Mesenteric fat pad (tissue), 1 donor: ENCODE measurements around the gene CLCA2. TPM values are rescaled to one million over a fixed set of nuclear protein-coding genes. Genes with fewer than 3 reads are reported as not detected.
"Not testable (repeated sequence)": the region's sequence is repeated elsewhere in the genome, so short reads cannot be mapped to it uniquely, and the experiment has no call there.

Source experiments
- DNase-seq: peaks from one replicate; pipeline ENCODE4 v3.0.0-alpha.2; 2020; ENCODE audit warnings: low spot score
- total RNA-seq: library from RNA; stranded (reverse); fragmentation: NEBNext Ultra II Directional; extraction: Animal tissue kit (Norgen Biotek cat#: 25700); gene quantifications from one replicate; pipeline ENCODE4 v1.2.1, GENCODE V29; 2021
- donor health status: DM: yes; HTN: yes; CAD: no.

The CLCA2 gene
- total RNA-seq, 1 donor from 2014 or later: 1.9 TPM

DNA sequence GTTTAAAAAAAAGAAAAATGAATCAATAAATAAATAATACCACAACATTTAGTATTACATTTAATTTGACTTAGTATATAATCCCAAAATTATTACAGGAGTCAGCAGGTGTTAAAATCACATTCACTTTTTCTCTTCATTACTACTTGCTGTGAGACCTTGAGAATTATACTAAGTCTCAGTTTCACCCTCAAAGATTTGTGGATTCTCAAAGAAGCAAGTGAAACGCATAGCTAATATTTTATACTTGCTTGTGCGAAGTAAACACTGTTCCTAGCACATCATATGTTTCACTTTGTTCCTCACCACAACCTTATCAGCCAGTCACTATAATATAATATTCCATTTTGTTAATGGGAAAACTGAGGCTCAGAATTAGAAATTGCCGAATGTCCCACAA lies 48.8 kb downstream of the CLCA2 start:
- DNase-seq: no peak

DNA sequence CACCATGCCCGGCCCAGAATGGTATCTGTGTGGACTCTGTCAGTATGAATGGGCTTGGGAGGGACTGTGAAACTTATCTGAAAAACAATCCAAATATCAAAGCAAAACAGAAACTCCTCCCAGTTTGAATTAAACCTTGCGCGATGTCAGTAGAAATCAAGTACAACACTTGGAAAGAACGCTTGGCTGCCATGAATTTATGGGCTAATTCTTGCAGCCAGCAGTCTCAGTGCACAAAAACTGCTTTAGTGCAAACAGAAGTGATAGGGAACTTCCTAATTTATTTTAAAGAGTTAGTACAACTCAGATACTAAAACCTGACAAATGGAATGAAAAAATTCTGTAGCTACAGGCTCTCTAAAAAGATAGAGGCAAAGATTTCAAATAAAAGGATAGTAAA lies 53.3 kb downstream of the CLCA2 start:
- DNase-seq: no peak

DNA sequence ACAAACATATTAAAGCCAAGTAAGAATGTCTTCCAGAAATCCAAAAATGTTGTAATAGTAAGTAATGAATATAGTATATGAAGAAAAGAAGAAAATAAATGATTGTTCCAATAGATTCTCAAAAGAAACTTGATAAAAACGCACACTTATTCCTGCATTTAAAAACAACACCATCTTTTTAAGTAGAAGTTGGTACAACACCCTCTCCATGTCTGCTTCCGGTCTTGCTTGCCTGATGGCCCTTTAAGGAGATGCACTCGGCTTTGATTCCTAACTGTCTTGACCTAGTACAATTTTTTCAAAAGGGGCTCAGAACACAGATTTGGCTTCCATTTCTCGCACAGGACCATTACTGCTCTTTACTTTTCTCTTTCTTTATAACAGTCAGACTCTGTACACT lies 53.7 kb downstream of the CLCA2 start:
- no peak for DNase-seq

DNA sequence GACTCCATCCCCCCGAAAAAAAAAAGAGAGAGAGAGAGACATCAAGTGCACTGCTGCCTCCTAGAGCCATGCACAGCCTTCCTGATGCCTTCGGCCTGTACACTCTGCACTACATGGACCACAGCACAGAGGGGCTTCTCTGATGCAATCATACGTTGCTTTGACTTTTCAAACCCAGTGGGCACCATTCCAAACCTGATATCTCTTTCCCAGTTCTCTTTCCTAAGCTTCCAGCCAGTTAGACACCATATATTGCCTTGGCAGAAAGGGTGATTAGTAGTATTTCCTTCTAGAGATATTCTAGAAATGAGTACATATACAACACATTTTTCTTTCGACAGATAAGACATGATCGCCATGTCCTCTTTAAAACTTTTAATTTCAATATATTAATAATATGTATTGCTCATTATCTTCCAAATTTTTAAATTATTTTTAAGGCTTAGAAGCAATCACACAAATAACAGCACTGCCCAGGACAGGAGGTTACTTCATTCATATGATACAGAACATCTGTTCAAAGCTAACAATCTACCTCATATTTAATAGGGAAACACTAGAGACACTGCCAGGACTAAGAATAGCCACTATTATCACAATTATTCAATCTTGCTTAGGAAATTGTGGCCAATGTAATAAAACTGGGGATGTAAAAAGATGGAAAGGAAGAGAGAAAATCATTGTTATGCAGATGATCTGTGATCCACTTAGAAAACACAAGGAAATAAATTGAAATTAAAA lies 54.6 kb downstream of the CLCA2 start:
- DNase-seq: no peak

DNA sequence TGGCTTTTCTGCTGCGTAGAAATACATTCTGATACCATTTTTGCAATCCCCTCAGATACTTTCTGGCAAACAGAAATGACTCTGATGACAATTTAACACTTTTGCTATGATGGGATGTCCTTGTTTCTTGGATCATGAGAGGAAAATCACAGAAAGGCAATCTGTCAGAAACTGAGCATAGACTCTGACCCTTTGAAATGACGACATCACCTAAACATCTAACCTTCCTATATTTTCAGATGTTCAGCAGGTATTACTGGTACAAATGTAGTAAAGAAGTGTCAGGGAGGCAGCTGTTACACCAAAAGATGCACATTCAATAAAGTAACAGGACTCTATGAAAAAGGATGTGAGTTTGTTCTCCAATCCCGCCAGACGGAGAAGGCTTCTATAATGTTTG lies 58.0 kb downstream of the CLCA2 start:
- no peak for DNase-seq

DNA sequence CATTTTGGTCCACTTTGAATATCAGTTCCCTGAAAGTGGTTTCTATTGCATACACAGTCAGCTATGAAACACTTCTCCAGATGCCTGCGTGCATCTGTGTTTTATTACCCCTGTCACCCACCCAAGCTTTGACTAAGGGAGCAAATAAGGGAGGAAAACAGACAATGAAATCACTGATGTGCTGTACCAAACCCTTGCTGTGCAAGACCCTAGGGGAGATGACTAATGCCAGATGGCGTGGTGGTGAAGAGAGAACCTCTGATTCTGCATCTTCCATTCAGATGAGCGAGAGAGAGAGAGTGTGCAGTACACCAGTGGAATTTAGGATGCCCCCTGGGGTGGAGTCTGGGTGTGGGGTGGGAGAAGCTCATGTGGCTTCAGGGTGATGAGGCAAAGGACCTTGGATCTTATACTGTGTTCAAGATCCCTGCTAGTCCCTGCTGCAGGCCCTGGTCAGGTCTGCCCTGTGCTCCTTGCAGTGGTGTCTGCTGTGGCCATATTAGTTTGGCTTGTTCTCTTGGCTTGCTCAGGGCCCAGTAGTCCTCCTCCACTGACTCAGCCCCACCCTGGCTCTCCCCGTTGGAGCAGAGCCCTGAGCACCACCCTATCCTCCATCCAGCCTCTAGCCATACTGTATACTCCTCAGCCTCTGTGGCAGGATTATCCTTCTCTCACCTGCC lies 63.3 kb downstream of the CLCA2 start:
- no peak for DNase-seq

DNA sequence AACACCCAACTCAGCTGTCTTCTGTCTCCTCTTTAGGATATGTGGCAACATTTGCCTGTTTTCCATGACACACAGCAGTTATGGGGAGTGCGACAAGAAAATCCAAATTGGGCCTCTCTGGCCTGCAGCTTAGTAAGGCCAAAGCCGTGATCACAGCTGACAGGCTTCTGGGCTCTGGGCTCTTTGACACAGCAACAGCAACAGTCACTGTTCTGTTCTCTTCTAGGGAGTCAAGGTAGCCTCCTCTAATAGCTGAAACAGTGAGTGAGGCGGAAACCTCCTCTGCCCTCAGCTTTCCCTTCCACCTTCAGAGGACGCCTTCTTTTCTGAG lies 63.8 kb downstream of the CLCA2 start:
- DNase-seq: no peak

DNA sequence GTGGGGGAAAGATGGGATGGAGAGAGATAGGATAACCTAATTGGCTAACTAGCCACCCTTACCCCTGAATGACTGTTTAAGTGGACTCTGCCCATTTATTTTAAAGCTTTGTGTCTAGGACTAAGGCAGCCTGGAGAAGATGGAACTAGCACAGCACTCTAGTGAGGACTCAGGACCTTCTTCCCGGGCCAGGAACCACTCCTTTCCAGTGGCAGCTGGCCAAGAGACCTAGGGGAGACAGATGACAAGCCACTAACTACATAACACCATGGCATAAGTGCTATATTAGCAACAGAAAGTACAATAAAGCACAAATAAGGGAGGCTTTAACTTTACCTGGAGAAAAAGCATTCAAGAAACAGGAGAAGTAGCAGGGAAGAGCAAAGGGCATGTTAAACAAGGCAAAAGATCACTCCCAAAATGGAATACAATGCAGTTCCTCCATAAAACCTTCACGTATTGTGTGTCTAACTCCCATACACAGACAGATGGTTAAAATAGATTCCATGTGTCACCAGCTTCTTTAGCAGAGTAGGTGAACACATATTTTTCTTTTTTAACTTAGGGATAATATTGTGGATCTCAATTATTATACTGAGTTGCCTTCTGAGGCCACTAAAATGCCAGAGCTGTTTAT lies 65.4 kb downstream of the CLCA2 start:
- no peak for DNase-seq

DNA sequence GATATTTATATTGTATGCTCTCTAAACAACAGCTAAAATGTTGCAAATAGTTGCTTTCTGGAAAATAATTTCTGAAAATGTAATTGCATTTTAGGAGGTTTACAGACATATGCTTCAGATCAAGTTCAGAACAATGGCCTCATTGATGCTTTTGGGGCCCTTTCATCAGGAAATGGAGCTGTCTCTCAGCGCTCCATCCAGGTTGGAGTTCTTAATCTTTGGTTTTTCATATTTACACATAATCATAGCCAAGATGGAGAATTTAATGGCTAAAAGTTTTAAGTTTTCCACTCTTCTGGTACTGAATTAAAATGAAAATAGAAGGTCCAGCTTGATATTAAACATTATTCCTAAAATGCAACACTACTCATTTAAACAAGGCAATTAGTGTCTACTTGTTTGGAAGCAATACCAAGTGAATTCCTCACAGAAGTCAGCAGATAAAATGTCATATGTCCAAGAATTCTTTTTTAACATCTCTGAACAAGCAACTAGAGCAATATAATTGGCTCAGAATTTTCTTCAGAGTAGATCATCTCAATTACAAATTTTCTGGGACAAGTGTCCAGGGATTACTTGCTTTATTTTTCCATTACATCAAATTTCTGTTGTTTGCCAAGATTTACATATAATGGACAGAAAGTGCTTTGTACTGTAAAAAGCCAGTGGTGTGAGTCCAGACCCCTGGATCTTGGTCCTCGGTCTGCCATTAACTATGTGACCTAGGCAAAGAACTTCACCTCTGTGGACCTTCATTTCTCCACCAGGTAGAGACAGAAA lies 67.4 kb downstream of the CLCA2 start:
- no peak for DNase-seq

DNA sequence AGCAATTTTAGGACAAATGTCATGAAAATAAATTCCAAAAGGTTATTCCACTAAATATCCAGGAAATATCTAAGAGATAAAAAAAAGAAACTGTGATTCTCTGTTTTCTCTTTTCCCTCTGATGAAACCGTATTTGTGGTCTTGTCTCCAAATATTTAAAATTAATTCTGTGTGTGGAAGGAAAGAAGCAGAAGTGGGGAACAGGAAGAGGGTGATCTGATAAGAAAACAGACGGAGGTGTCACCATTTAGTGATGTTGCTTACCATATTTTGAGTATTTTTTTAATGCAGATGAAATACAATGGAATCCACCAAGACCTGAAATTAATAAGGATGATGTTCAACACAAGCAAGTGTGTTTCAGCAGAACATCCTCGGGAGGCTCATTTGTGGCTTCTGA lies 74.3 kb downstream of the CLCA2 start:
- DNase-seq: no peak

DNA sequence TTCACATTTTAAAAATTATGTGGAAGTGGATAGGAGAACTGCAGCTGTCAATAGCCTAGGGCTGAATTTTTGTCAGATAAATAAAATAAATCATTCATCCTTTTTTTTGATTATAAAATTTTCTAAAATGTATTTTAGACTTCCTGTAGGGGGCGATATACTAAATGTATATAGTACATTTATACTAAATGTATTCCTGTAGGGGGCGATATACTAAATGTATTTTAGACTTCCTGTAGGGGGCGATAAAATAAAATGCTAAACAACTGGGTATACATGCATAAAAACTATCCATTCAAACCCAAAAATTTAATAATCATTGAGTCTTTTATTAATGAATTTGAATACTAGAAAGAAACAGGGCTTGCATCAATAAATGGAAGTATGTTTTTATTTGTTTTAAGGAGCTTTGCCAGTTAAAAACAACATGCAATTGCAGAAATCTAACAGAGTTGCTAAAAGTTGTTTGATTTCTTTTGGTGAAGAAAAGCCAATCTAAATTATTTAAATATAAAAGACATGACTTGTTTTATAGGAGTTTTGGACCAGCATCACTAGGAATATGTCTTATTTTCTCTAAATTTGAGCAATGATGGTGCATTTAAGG lies 76.1 kb downstream of the CLCA2 start:
- DNase-seq: no peak

DNA sequence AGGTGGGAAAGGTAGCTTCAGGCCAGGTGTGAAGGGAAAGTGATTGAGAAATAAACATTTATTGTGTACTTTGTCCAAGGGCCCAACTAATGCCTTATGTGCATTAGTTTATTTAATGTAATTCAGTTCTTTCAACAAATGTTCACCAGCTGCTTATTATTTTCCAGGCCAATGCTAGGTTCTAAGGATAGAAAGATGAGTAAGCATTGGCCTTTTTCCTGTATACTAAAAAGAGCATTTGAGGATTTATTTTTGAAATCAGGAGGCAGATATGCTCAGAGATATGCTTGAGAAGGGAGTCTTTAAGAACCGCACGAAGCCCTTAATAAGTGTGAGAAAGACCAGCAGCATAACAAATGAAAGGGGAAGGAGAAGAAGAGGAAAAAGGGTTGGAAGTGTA lies 76.7 kb downstream of the CLCA2 start:
- no peak for DNase-seq

DNA sequence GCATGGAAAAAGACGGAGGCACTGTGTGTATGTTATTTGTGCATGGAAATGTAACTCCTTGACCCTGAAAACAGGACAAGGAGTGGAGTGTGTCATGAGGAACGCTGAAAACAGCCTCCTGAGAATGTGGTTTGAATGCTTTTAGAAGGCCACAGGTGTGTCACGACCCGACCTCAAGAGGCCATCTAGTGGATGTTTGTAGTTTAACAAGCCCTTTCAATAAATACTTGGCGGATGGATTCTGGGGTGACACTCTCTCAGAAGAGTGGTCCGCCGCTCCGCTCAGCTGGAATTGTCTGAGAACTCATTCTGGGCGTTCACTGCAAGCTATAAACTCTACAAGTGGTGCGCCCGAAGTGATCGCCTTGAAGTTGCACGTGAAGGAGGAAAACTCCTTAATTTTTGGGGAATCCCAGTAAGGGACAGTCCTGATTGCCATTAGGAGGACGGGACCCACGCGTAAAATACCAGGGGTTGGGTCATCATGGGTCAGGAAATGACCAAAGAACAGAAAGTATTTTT lies 78.2 kb downstream of the CLCA2 start:
- DNase-seq: not testable (repeated sequence)

DNA sequence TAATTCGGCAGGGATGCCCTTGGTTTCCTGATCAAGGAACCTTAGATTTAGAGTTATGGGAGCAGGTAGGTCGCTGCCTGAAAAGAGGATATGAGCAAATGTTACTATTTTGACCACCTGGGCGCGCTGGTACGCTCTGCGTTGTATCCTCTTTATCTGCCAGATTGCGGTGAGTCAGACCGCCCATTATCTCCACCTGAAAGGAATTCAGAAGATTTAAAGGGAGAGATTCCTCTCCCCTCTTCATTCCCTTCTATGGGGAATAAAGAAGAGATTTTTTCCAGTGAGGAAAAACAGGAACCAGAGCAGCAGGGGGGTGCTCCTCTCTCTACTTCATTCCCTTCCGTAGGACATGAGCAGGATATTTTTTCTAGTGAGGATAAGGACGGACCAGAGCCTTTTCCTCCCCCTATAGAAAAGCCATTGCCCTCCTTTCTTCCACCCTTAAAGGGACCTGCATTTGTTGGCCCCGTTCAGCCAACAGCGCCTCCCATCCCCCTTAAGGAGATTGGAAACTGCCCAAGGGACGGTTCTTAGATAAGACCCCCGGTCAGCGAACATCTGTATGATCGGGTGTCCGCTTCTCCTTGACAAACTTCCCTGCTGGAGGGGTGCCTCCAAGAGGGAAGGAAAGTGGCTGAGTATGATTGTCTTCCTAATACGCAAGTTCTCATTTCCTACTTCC lies 78.9 kb downstream of the CLCA2 start:
- no peak for DNase-seq

DNA sequence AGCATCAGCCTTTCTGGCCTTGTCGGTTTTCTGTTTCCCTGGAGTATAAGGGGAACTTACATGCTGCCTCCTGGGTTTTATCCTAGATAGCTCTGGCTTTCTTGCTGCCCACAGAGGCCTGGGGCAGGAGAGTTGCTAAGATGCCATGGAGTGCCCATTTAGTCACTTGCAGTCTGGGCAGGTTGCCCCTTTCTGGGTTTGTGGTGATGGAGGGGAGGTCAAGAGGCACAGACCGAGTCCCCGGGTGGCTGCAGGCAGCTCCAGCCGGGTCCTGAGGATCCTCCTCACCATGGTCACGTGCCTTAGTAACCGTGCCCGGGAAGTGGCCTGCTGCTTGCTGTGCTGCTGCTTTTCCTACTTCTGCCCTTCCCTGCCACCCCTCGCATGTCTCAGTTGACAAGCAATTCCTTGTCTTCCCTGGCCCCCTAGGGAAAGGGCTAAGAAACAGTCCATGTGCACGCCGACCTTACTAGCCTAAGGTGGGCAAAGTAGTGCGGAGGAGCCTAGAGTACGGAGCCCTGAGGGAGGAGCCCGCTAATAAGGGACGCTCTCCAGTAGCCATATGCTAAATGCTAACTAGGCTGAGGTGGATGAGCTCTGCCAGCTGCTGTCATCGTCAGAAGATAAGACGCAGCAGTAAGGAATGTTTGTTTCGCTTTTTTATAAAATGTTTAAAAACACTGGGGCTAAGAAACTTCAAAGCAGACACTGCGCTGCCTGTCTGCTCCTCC lies 79.6 kb downstream of the CLCA2 start:
- no peak for DNase-seq

DNA sequence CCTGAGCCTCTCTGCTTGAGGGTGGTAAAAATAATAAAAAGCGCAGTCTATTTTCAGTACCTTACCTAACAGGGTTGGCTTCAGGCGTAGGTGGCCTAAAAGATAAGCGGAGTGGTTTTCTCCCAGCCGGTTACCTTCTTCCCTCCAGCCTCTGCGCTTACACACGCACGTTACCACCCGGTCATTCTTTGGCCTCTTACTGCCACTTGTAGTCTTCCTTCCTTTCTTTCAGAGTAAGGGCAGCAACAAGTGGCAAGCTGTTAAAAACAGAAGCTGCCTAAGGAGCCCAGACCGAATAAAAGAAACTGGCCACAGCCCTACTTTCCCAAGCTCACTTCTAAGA lies 80.1 kb downstream of the CLCA2 start:
- DNase-seq: no peak

DNA sequence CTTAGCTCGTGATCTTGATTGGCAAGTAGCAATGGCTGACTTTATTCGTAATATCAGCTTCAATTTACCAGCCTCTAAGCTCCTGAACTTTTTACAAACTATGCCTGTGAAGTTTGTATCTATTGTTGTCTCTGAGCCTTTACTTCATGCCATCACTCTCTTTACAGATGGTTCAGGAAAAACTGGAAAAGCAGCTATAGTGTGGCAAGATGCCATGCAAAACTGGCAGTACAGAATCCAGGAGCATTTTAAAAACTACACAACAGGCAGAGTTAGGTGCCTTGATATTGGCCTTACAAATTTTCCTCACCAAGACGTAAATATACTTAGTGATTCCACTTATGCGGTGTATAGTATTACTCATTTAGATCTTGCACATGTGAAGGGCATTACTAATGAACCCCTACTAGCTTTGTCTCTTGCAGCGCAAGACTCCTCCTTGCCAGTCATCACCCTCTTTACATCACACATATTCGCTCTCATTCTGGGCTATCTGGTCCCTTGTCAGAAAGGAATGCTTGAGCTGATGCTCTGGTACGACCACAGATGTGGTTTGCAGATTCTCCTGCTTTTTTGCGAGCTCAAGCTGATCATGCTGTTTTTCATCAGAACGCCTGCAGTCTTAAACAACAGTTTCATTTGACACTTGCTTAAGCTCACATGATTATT lies 81.1 kb downstream of the CLCA2 start:
- DNase-seq: no peak

DNA sequence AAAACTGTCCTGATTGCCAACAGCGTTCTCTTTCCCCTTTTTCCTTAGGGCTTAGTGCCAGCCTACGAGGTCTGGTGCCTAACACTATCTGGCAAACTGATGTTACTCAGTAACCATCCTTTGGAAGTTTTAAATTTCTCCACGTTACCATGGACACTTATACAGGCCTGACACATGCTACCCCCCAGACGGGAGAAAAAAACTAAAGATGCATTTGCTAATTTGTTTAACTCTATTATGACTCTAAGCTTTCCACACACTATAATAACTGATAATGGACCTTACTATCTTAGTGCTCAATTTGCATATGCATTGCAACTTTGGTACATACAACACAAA lies 81.6 kb downstream of the CLCA2 start:
- no peak for DNase-seq
